ENCODE measurements around the gene ROR2. TPM values are rescaled to one million over a fixed set of nuclear protein-coding genes. Genes with fewer than 3 reads are reported as not detected.
A peak's percentile ranks its signal among the peaks of the same experiment; 100 is the strongest.

The ROR2 gene
- total and polyA plus RNA-seq, 11 donors, result 0.18 to 9.0 (median 0.49) TPM

- DNase-seq, result no peak
- peaks cover 0 to 23% (median 19%) of the 10 kb centered on the region in 12 donors for H3K9me3 ChIP-seq
- intact Hi-C loops (cut with DNase I), result no loop called here
- no peaks in the 10 kb centered on the region for H3K4me1 ChIP-seq
- H3K27ac ChIP-seq, result peak overlapping the region in 1 of 12 donors; percentile 95
- 68 to 77% (median 75%) methylated on average over 9 to 13 of the region's 13 CpGs for WGBS, 4 donors
- peaks cover 0 to 7% (median 0%) of the 10 kb centered on the region in 9 donors for H3K27me3 ChIP-seq
- no peaks in the 10 kb centered on the region for H3K36me3 ChIP-seq
- no peak for TF ChIP-seq POLR2A (IDR thresholded peaks at IDR 0.05)
- TF ChIP-seq CTCF (IDR thresholded peaks at IDR 0.05), result no peak
- no peak for ATAC-seq
- no peak overlapping the region for H3K4me3 ChIP-seq
Measured at GRCh38 chr9:91935066-91935749, 14.8 kb downstream of the ROR2 start.

GRCh38 chr9:91934654-91935053 is 15.4 kb downstream of the ROR2 start:
- intact Hi-C loops (cut with DNase I), result no loop called here
- peak overlapping the region in 1 of 12 donors; percentile 95 for H3K27ac ChIP-seq
- no peaks in the 10 kb centered on the region for H3K4me1 ChIP-seq
- WGBS, 4 donors, result 56 to 84% (median 70%) methylated on average over 3 of the region's 3 CpGs
- no peaks in the 10 kb centered on the region for H3K36me3 ChIP-seq
- peaks cover 0 to 7% (median 0%) of the 10 kb centered on the region in 9 donors for H3K27me3 ChIP-seq
- H3K4me3 ChIP-seq, result no peak overlapping the region
- ATAC-seq (no peak), DNase-seq (no peak)
- TF ChIP-seq POLR2A (IDR thresholded peaks at IDR 0.05) (no peak), CTCF (IDR thresholded peaks at IDR 0.05) (no peak)
- peaks cover 0 to 28% (median 24%) of the 10 kb centered on the region in 12 donors for H3K9me3 ChIP-seq

GRCh38 chr9:91933556-91934352 is 16.3 kb downstream of the ROR2 start:
- Histone ChIP-seq H3K9me3 (peaks cover 0 to 37% (median 30%) of the 10 kb centered on the region in 12 donors), H3K4me3 (no peak overlapping the region), H3K36me3 (no peaks in the 10 kb centered on the region), H3K4me1 (no peaks in the 10 kb centered on the region), H3K27me3 (peaks cover 0 to 7% (median 0%) of the 10 kb centered on the region in 9 donors), H3K27ac (peak overlapping the region in 1 of 12 donors; percentile 95)
- TF ChIP-seq POLR2A (IDR thresholded peaks at IDR 0.05), result no peak
- TF ChIP-seq CTCF (IDR thresholded peaks at IDR 0.05), result no peak
- DNase-seq (no peak), ATAC-seq (no peak)
- intact Hi-C loops (cut with DNase I), result no loop called here
- 59 to 75% (median 73%) methylated on average over 8 of the region's 8 CpGs for WGBS, 4 donors

- DNase-seq (no peak), ATAC-seq (no peak)
- Histone ChIP-seq H3K4me3 (no peak overlapping the region), H3K4me1 (no peaks in the 10 kb centered on the region), H3K27me3 (no peaks in the 10 kb centered on the region), H3K27ac (no peak overlapping the region), H3K36me3 (no peaks in the 10 kb centered on the region), H3K9me3 (peaks cover 0 to 38% (median 31%) of the 10 kb centered on the region in 12 donors)
- intact Hi-C loops (cut with DNase I), result no loop called here
- no peak for TF ChIP-seq POLR2A (IDR thresholded peaks at IDR 0.05)
- TF ChIP-seq CTCF (IDR thresholded peaks at IDR 0.05), result no peak
- WGBS, 4 donors, result 78 to 88% (median 84%) methylated on average over 3 of the region's 3 CpGs
Measured at GRCh38 chr9:91930475-91930874, 19.6 kb downstream of the ROR2 start.

All from heart left ventricle (tissue), 16 donors.